Effector CD8-positive, alpha-beta T cell (primary cell): ENCODE data around the gene EPN2.

Experiments
- DNase-seq: peaks from one replicate; lab custom pipeline; 2025; lab: John Stamatoyannopoulos, UW

EPN2 gene

GRCh38 chr17:19239544-19239943 lies 2.4 kb downstream of the EPN2 start:
- no peak for DNase-seq

GRCh38 chr17:19242323-19242722 lies 5.2 kb downstream of the EPN2 start:
- no peak for DNase-seq

GRCh38 chr17:19242926-19243325 lies 5.8 kb downstream of the EPN2 start:
- no peak for DNase-seq

GRCh38 chr17:19243838-19244237 lies 6.7 kb downstream of the EPN2 start:
- no peak for DNase-seq

GRCh38 chr17:19244357-19244756 lies 7.2 kb downstream of the EPN2 start:
- no peak for DNase-seq

GRCh38 chr17:19244781-19245180 lies 7.6 kb downstream of the EPN2 start:
- DNase-seq: no peak

GRCh38 chr17:19247473-19247872 lies 10.3 kb downstream of the EPN2 start:
- DNase-seq: no peak

GRCh38 chr17:19248151-19248927 lies 11.2 kb downstream of the EPN2 start:
- DNase-seq: no peak

- no peak for DNase-seq
Measured at GRCh38 chr17:19248928-19249574, 11.9 kb downstream of the EPN2 start.

GRCh38 chr17:19249681-19250080 lies 12.5 kb downstream of the EPN2 start:
- DNase-seq: no peak

GRCh38 chr17:19250421-19251173 lies 13.4 kb downstream of the EPN2 start:
- no peak for DNase-seq

GRCh38 chr17:19253112-19253511 lies 15.9 kb downstream of the EPN2 start:
- DNase-seq: no peak

- DNase-seq: no peak
Measured at GRCh38 chr17:19254651-19255050, 17.5 kb downstream of the EPN2 start.

GRCh38 chr17:19255279-19255678 lies 18.1 kb downstream of the EPN2 start:
- DNase-seq: no peak

- no peak for DNase-seq
Measured at GRCh38 chr17:19258371-19258770, 21.2 kb downstream of the EPN2 start.

GRCh38 chr17:19260958-19261357 lies 23.8 kb downstream of the EPN2 start:
- DNase-seq: no peak

GRCh38 chr17:19261426-19261825 lies 24.3 kb downstream of the EPN2 start:
- DNase-seq: no peak

- DNase-seq: no peak
Measured at GRCh38 chr17:19262650-19263631, 25.8 kb downstream of the EPN2 start.

GRCh38 chr17:19263641-19264051 lies 26.5 kb downstream of the EPN2 start:
- DNase-seq: no peak

GRCh38 chr17:19264268-19264667 lies 27.1 kb downstream of the EPN2 start:
- DNase-seq: no peak

GRCh38 chr17:19264681-19265080 lies 27.5 kb downstream of the EPN2 start:
- DNase-seq: no peak

GRCh38 chr17:19265755-19266154 lies 28.6 kb downstream of the EPN2 start:
- no peak for DNase-seq
